SU-DHL-6 (cell line): ENCODE measurements around the gene BCL2L11.

ENCODE experiments used
- H2AFZ ChIP-seq: fragments of 200-600 bp; sonication (generic); 2 replicates; pipeline ENCODE4 v1.6.1; 2014; ENCODE audit warnings: low read depth, mild to moderate bottlenecking, moderate library complexity, mixed read lengths, antibody characterized with exemption, low read length; ENCODE audit not compliant: severe bottlenecking
- H3F3A ChIP-seq: fragments of 200-600 bp; shearing (Covaris generic); 2 replicates; pipeline ENCODE4 v1.6.0; 2016; ENCODE audit warnings: antibody characterized with exemption, mild to moderate bottlenecking; ENCODE audit not compliant: insufficient read depth
- H3K27ac ChIP-seq: fragments of 200-600 bp; sonication (generic); 2 replicates; pipeline ENCODE4 v1.5.1; 2016; ENCODE audit warnings: low read depth, mild to moderate bottlenecking, low read length, moderate library complexity, mixed read lengths
- H3K27me3 ChIP-seq: fragments of 200-600 bp; sonication (generic), shearing (Covaris generic); 2 replicates; pipeline ENCODE4 v1.6.0; 2014; ENCODE audit warnings: mild to moderate bottlenecking, low read length
- H3K36me3 ChIP-seq: fragments of 200-600 bp; sonication (generic); 2 replicates; pipeline ENCODE4 v1.6.1; 2014; ENCODE audit warnings: mild to moderate bottlenecking, low read length, mixed read lengths
- H3K4me2 ChIP-seq: fragments of 300-600, 200-600 bp; shearing (Covaris generic), sonication (generic); 2 replicates; pipeline ENCODE4 v1.6.0; 2014; ENCODE audit warnings: low read length, low read depth, mild to moderate bottlenecking; ENCODE audit not compliant: poor library complexity, severe bottlenecking
- H3K4me3 ChIP-seq: fragments of 200-600 bp; sonication (generic); 2 replicates; pipeline ENCODE4 v1.5.1; 2014; ENCODE audit warnings: antibody characterized with exemption, low read length, mild to moderate bottlenecking, mixed read lengths; ENCODE audit not compliant: insufficient read depth, poor library complexity, severe bottlenecking
- H3K79me2 ChIP-seq: fragments of 200-600 bp; sonication (generic); 2 replicates; pipeline ENCODE4 v1.6.1; 2014; ENCODE audit warnings: mild to moderate bottlenecking, low read length, moderate library complexity; ENCODE audit not compliant: insufficient read depth
- H3K9ac ChIP-seq: fragments of 200-600 bp; sonication (generic); 2 replicates; pipeline ENCODE4 v1.7.0; 2014; ENCODE audit warnings: mild to moderate bottlenecking, low read length
- H3K9me2 ChIP-seq: fragments of 200-600 bp; sonication (generic); replicated peaks from 2 replicates; pipeline ENCODE4 v1.6.1; 2014; ENCODE audit warnings: low read length; ENCODE audit not compliant: insufficient read depth
- H3K9me3 ChIP-seq: fragments of 200-600 bp; sonication (generic); 2 replicates; pipeline ENCODE4 v1.6.1; 2014; ENCODE audit warnings: low read length, mixed read lengths; ENCODE audit not compliant: insufficient read depth
- H4K20me1 ChIP-seq: fragments of 200-600 bp; sonication (generic); 2 replicates; pipeline ENCODE4 v1.6.1; 2014; ENCODE audit warnings: low read depth, mild to moderate bottlenecking, antibody characterized with exemption, low read length, moderate library complexity, mixed read lengths
- CTCF ChIP-seq: fragments of 200-600 bp; sonication (generic); IDR thresholded peaks from one replicate; pipeline ENCODE4 v1.5.1; 2017; ENCODE audit warnings: antibody characterized with exemption, mild to moderate bottlenecking, low read length, moderate library complexity; ENCODE audit not compliant: insufficient read depth, poor library complexity, severe bottlenecking
- EZH2phosphoT487 ChIP-seq: fragments of 200-600 bp; sonication (generic), shearing (Covaris generic); conservative IDR thresholded peaks from 2 replicates; pipeline ENCODE4 v1.6.1; 2018; ENCODE audit warnings: mild to moderate bottlenecking, antibody characterized with exemption, low read length, moderate library complexity, mixed read lengths

BCL2L11 gene

GRCh38 chr2:111199840-111200239, 79.1 kb downstream of the BCL2L11 start:
- Histone ChIP-seq H3K4me3 (no peak overlapping the region), H3K79me2 (no peaks in the 10 kb centered on the region), H3K4me2 (no peak overlapping the region), H3K27me3 (no peaks in the 10 kb centered on the region), H3K9ac (no peak overlapping the region), H3F3A (no peaks in the 10 kb centered on the region), H3K9me2 (no peaks in the 10 kb centered on the region), H3K27ac (no peak overlapping the region), H2AFZ (no peak overlapping the region), H4K20me1 (no peaks in the 10 kb centered on the region), H3K9me3 (no peaks in the 10 kb centered on the region), H3K36me3 (no peaks in the 10 kb centered on the region)
- TF ChIP-seq EZH2phosphoT487, result no peak
- TF ChIP-seq CTCF, result no peak

- Histone ChIP-seq H3K4me3 (no peak overlapping the region), H3K9me3 (no peaks in the 10 kb centered on the region), H4K20me1 (no peaks in the 10 kb centered on the region), H2AFZ (no peak overlapping the region), H3K9ac (no peak overlapping the region), H3K79me2 (no peaks in the 10 kb centered on the region), H3K27ac (no peak overlapping the region), H3K27me3 (no peaks in the 10 kb centered on the region), H3K9me2 (no peaks in the 10 kb centered on the region), H3F3A (no peaks in the 10 kb centered on the region), H3K4me2 (no peak overlapping the region), H3K36me3 (no peaks in the 10 kb centered on the region)
- TF ChIP-seq CTCF, result no peak
- no peak for TF ChIP-seq EZH2phosphoT487
These were observed 79.7 kb downstream of the BCL2L11 start for GRCh38 chr2:111200333-111200881.

- no peaks in the 10 kb centered on the region for H3K79me2 ChIP-seq
- H3K36me3 ChIP-seq, result no peaks in the 10 kb centered on the region
- no peaks in the 10 kb centered on the region for H3K9me3 ChIP-seq
- H3K27ac ChIP-seq, result no peak overlapping the region
- H2AFZ ChIP-seq, result no peak overlapping the region
- H3F3A ChIP-seq, result no peaks in the 10 kb centered on the region
- no peak overlapping the region for H3K4me3 ChIP-seq
- H3K27me3 ChIP-seq, result no peaks in the 10 kb centered on the region
- H3K4me2 ChIP-seq, result peak overlapping the region; percentile 13
- TF ChIP-seq EZH2phosphoT487, result no peak
- no peak for TF ChIP-seq CTCF
- no peaks in the 10 kb centered on the region for H3K9me2 ChIP-seq
- H4K20me1 ChIP-seq, result no peaks in the 10 kb centered on the region
- H3K9ac ChIP-seq, result no peak overlapping the region
These were observed 80.5 kb downstream of the BCL2L11 start for GRCh38 chr2:111201214-111201613.
